GM18858 (cell line): ENCODE measurements around the gene PTGR3.

Experiments
- ATAC-seq: cut with Tn5 transposase; IDR thresholded peaks from one replicate; pipeline ENCODE4 v1.9.1; 2021; ENCODE audit not compliant: unreplicated experiment

The PTGR3 gene

GRCh38 chr18:75235896-75236295 is 27.0 kb upstream of the PTGR3 start:
- no peak for ATAC-seq

GRCh38 chr18:75234901-75235300 is 26.0 kb upstream of the PTGR3 start:
- no peak for ATAC-seq

- no peak for ATAC-seq
Measured at GRCh38 chr18:75231053-75231406, 22.1 kb upstream of the PTGR3 start.

GRCh38 chr18:75230163-75231052 is 21.5 kb upstream of the PTGR3 start:
- ATAC-seq = no peak

- ATAC-seq = no peak
Measured at GRCh38 chr18:75229437-75229836, 20.5 kb upstream of the PTGR3 start.

GRCh38 chr18:75228967-75229366 is 20.0 kb upstream of the PTGR3 start:
- no peak for ATAC-seq

- no peak for ATAC-seq
Measured at GRCh38 chr18:75227535-75228296, 18.8 kb upstream of the PTGR3 start.

GRCh38 chr18:75226956-75227316 is 18.0 kb upstream of the PTGR3 start:
- no peak for ATAC-seq

- ATAC-seq = no peak
Measured at GRCh38 chr18:75226286-75226955, 17.5 kb upstream of the PTGR3 start.

- no peak for ATAC-seq
Measured at GRCh38 chr18:75223687-75224347, 14.9 kb upstream of the PTGR3 start.

- ATAC-seq = no peak
Measured at GRCh38 chr18:75222407-75222806, 13.5 kb upstream of the PTGR3 start.

GRCh38 chr18:75221897-75222296 is 13.0 kb upstream of the PTGR3 start:
- ATAC-seq = no peak

- no peak for ATAC-seq
Measured at GRCh38 chr18:75221397-75221796, 12.5 kb upstream of the PTGR3 start.

- ATAC-seq = no peak
Measured at GRCh38 chr18:75220551-75221355, 11.8 kb upstream of the PTGR3 start.

- ATAC-seq = no peak
Measured at GRCh38 chr18:75219745-75220375, 10.9 kb upstream of the PTGR3 start.

- ATAC-seq = no peak
Measured at GRCh38 chr18:75218065-75218923, 9.4 kb upstream of the PTGR3 start.

- no peak for ATAC-seq
Measured at GRCh38 chr18:75216911-75217689, 8.2 kb upstream of the PTGR3 start.

GRCh38 chr18:75216212-75216910 is 7.4 kb upstream of the PTGR3 start:
- no peak for ATAC-seq
